HG02938 (cell line): Measurements from ENCODE around the gene ARMC2.

ENCODE experiments used
- ATAC-seq: cut with Tn5 transposase; IDR thresholded peaks from one replicate; pipeline ENCODE4 v1.9.1; 2021; ENCODE audit warnings: mild to moderate bottlenecking, moderate library complexity; ENCODE audit not compliant: unreplicated experiment

The ARMC2 gene

DNA sequence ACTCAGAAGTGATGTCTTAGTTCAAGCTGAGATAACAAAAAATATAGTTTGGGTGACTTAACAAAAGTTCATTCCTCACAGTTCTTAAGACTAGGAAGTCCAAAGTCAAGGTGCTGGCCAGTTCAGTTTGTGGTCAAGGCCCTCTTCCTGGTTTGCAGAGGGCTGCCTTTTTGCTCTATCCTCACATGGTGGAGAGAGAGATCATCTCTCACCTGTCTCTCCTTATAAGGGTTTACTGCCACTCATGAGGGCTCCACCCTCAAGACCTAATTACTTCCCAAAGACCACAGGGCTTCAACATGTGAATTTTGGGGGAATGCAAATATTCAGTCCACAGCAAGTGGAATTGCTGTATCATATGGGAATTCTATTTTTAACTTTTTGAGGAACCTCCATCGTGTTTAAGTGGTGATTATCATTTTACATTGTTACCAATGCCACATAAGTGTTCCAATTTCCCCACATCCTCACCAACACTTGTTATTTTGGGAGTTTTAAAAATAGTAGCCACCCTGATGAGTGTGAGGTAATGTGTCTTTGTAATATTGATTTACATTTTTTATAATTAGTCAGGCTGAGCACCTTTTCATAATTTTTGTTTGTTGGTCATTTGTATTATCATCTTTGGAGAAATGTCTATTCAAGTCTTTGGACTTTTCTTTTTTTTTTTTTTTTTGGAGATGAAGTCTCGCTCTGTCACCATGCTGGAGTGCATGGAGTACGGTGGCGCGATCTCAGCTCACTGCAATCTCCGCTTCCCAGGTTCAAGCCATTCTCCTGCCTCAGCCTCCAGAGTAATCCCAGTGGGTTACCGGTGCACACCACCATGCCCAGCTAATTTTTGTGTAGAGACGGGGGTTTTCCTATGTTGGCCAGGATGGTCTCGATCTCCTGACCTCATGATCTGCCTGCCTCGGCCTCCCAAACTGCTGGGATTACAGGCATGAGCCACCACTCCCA lies 134.2 kb downstream of the ARMC2 start:
- ATAC-seq, result no peak

DNA sequence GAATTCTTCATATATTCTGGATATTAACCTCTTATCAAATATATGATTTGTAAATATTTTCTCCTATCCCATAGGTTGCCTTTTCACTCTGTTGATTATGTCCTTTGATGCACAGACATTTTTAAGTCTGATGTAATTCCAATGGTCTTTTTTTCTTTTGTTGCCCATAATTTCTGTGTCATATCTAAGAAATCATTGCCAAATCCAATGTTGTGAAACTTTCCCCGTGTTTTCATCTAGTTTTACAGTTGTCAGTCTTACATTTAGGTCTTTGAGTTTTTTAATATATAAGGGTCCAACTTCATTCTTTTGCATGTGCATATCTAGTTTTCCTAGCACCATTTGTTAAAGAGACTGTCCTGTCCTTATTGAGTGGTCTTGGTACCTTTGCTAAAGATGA lies 134.9 kb downstream of the ARMC2 start:
- no peak for ATAC-seq

DNA sequence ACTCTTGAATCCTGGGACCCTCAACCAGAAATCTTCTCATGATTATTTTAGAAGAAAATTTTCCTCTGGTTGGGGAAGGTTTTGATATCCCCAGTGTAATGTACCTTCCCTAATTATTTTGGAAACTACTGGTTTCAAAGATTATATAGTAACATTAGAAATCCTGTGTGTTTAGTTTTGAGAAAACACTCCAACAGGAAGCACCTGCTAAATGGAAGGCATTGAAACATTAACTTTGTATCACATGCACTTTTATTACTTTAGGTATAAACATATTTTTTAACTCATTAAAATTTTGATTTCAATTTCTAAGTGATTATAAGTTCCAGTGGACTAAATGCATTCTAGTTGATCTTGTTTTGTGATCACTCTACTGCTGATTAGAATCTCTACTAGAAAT lies 137.1 kb downstream of the ARMC2 start:
- no peak for ATAC-seq

DNA sequence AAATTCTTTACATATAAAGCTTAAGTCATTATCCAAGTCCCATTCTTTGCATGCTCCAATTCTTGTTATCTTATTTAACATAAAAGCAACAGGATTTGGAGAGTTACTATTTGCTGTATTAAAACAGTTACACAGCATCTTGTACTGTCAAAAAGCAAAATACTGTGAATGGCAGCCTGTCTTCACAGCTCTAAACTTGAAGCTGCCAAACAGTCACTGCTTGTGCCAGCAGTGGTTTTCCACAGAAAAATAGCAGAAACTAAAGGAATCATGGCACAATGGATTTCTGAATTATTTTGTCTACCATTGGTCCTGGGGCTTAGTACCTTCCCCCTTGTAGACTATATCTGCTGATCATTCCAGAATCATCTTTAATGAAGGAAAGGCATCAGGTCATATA lies 138.9 kb downstream of the ARMC2 start:
- no peak for ATAC-seq

DNA sequence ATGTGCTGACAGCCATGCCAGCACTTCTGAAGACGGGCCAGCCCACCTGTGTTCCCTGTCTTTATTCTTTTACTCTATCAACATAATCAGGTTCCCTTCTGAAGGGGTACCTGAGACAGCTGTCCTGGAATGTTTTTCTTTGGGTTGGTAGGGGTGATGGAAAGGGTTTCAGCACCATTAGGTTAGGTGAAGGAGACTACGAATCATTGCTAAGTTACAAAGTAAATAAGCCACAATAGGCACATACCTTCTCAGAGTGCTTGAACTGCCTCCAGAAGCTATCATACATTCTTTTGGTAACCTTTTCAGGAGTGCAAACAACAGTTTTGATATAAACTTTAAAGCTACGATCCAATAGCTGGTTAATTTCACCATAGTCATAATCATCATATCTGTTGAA lies 140.1 kb downstream of the ARMC2 start:
- ATAC-seq, result no peak

DNA sequence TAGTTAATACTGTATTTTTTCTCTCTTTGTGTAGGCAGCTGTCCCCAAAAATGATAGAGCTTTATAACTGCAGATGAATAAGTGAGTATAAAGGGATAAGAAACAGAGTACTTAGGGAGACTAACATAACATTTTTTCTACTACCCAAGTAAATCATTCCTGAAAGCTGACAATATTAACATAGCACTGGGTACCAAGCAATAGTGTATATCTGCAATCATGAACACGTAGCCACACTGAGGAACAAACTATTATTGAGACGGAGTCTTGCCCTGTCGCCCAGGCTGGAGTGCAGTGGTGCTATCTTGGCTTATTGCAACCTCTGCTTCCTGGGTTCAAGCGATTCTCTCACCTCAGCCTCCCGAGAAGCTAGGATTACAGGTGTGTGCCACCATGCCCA lies 140.5 kb downstream of the ARMC2 start:
- ATAC-seq, result no peak

DNA sequence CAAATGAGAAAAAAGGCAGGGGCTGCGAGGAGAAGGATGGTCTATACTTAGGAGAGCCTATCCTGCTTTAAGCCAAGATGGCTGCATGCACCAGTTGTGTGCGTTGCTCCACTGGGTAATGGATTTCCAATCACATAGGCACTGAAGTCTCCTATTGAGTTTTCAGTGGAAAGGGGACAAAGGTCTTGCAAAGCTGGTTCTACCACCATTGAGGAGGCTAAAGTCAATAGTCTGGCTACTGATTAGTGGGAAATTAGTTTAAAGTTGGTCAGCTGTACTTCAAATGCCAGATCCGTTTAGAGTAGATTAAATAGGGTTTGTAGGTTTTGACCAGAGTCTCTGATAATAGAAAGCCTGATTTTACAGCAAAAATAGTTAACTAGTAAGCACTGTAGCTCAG lies 141.5 kb downstream of the ARMC2 start:
- ATAC-seq, result no peak

DNA sequence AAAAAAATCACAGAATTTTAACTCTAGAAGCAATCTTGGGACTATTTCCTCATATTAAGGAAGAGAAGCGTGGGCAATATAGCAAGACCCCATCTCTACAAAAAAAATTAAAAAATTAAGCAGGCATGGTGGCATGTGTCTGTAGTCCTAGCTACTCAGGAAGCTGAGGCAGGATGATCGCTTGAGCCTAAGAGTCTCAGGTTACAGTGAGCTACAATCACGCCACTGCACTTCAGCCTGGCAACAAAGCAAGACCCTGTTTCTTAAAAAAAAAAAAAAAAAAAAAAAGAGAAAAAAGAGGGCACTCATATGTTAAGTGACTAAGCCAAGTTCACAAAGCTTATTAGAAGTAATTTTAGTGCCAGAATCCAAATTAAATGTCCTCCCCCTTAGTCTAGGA lies 145.7 kb downstream of the ARMC2 start:
- no peak for ATAC-seq

DNA sequence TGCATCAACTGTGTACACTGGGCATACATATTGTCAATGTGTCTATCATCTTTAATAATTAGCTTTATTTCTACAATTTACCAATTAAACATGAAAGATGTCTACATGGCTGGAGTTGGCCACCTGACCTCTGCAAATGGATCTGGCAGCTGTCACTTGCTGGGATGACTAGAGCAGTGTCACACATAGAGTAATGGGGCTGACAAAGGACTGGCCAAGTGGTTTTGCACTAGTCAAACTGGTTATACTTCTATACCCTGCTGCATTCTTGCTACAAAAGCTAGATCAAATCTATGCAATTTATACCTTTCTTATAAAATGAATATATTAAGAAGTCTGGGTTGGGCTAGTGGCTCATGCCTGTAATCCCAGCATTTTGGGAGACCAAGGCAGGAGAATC lies 147.1 kb downstream of the ARMC2 start:
- ATAC-seq, result no peak

DNA sequence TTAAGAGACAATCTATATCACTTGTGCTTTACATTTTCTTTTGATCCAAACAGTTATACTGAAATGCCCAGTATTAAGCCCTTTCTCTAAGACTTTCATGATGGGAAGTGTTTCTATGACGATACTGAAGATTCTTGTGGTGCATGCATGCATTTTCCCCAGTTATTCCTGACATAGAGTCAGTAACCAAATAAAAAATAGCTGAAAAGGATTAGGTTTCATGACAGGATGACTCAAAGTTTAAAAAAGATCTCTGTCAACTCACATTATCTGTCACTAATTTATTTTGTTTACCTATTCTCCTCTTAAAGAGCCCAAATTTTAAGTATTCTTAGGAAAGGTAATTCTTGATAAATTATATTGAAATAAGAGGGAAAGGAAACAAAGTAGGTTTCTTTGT lies 148.0 kb downstream of the ARMC2 start:
- ATAC-seq, result no peak

DNA sequence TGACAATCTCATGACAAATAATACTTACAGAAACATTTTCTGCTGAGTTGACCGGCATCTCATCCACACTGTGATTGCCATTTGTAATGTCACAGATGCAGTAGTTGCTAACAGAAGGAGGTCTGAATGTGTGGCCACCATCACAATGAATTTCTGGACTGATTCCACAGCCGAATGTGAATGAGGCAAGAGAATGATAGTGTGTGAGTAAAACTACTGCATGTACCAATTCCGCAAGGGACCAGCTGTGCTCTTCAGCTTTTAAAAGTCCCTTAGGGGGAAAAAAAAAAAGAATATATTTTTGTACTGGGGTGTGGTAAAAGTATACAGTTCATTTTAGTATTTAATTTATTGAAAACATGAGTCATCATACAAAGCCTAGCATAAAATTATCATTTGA lies 150.3 kb downstream of the ARMC2 start:
- ATAC-seq, result no peak

DNA sequence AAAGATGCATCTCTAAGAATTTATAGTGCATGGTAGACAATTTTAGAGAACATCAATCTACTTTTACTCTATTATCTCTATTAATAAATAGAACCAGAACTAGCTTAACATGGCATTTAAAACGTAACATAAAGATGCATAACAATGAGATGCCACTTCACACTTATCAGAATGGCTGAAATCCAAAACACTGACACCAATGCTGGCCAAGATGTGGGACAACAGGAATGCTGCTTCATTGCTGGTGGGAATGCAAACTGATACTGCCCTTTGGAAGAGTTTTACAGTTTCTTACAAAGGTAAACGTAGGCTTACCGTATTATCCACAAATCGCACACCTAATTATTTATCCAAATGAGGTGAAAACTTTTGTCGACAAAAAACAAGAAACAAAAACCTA lies 151.2 kb downstream of the ARMC2 start:
- ATAC-seq, result no peak

DNA sequence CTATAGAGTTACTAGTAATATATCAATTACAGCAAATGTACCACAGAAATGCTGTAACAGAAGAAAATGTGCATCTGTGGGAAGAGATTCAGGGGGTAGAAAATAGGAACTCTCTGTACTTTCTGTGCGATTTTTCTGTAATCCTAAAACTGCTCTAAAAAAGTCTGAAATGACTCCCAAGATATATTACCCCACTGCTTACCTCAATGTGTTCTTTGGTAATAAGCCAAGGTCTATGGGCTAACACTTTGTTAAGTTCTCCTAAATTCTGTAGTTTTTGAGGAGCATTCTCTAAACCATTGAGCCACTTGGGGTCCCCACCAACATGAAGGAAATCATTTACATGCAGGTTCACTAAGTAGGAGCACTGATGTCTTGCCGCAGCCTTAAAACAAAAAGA lies 152.1 kb downstream of the ARMC2 start:
- ATAC-seq, result no peak

DNA sequence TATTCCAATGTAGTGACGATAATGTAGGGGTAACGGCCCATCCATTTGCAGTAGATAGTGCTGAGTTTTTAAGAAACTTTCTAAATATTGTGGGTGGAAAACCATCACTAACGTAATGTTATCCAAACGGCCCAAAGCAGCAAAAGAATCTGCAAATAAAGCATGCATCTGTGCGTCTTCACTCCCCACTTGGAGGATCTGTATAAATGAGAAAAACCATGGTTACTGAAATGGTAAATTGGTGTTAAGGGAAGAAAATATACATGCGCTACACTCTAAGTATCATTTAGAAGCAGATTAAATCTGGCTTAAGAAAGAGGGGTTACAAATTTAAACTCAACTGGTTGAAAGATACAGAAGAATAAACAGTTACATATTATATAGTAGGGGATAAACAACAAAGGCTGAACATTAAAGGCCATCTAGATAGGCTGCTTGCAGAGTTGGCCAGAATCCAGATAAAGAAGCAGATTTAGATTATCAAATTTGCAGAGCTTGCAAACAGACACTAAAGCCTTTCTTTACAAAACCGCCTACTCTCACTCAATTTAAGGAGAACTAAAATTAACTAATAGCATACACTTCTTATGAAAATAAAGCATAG lies 153.2 kb downstream of the ARMC2 start:
- no peak for ATAC-seq

DNA sequence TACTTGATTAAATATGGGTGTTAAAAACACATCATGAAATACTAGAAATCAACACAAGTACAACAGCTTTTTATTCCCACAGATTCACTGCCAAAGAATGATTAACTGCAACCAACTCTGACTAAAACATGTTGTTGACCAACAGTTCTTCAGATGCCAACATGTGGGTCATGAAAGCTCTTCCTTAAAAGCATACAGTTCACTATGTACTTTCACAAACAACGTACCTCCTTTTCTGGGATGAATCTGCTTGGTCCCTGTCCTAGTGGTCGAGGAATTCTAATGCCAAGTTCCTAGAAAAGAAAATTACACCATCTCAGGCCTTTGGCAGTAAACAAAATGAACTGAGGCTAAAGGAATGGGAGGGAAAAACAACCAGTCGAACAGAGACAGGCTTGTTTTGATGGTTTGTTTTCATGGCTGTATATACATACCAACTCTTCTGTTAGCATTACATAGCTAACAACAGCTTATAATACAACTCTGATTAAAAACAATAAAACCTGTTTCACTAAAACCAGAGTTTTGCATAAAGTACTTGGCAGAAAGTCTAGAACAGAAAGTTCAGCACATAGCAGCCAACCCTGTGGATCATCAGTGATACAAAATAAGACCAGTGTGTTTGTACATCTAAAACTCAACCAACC lies 154.0 kb downstream of the ARMC2 start:
- ATAC-seq, result no peak

DNA sequence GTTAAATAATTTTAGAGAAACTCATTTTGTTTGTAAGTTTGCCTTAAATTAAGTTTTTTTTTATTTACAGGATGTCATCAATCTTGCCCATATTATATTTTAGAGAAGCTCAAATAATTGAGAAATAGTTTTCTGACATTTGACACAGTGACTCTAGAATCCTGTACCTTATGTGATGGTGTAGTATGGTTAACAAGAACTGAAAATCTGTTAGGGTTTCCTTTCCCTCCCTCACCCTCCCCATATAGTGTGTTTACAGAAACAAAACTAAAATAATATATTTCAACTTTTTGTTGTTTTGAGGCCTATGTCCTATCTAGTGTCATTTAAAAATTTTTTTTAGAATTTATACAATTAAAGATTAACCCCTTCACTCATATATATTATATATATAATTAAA lies 154.7 kb downstream of the ARMC2 start:
- no peak for ATAC-seq

DNA sequence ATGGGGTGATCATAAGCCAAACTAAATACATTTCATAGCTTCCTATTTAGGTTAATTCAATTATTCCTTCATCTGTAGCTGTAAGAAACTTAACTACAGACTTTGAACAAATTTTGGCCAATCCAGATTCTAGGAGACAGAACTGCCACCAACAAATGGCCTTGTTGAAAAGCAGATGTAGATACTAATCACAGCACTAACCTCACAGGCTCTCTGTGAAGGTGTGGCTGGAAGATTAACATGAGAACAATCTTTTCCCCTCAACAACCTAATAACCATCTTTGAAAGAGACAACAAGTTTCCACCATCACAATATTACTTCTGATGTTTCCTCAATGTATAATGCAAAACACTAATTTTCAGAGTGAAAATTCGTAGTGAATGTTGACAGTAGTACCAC lies 158.6 kb downstream of the ARMC2 start:
- ATAC-seq, result no peak

DNA sequence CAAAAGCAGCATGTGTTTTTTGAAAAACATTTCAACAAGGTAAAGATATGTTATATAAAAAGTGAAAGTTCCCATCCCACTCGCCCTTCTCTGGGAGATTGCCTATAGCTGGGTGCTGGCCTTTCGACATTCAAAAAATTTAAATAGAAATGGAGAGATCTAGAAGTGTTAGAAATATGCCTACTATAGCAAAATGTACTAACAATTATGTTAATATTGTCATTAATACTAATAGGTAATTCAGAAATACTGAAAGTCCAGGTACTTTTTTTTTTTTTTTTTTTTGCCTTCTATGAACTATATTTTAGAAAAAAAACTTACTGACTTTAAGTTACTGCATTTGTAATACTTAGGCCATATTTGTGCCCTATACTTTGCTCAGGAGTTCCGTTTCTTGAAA lies 159.3 kb downstream of the ARMC2 start:
- ATAC-seq, result no peak

DNA sequence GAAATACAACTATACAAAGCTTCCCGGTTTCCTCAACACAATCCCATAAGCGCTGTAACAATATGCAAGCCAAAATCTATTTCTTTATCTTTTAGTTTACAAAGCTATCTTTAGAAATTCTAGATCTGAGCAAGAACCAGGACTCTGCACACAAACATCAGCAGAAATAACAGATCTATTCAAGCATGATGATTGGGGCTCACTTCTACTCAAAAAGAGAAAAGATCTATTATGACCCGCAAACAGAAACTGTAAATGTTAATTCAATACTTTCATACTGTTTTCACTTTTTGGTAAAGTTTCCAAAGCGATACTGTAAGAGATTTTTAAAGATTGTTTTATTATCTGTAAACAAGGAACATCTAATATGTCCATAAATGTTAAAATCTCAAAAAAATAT lies 159.8 kb downstream of the ARMC2 start:
- no peak for ATAC-seq

DNA sequence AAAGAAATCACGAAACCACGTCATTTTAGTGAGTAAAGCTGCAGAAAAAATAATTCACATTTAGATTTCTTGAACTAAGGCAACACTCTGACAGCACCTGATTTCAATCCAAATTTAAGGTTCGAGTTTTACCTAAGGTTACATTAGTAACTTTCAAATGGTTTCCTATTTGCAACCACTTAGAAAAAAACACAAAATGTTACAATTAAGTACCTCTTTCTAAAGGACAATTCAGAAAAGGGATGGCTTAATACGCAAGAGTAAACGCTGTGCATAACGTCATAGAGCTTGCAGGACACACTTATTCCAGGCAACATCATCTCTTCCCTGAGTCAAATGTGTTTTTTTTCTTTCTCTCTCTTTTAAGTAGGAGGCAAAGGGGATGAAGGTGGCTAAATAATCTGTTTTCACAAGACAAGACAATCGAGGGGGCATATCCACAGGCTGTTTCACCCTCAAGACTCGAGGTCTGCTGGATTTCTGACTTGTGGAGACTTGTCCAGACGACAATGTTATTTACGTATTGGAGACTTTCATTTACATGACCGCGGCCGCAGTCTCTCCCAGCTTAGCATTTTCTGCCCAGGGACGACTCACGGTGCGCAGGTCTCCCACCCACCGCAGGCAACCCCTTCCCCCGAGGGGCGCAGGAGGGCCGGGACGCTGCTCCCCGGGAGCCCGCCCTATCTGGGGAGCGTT lies 160.5 kb downstream of the ARMC2 start:
- peak; percentile 20 for ATAC-seq

DNA sequence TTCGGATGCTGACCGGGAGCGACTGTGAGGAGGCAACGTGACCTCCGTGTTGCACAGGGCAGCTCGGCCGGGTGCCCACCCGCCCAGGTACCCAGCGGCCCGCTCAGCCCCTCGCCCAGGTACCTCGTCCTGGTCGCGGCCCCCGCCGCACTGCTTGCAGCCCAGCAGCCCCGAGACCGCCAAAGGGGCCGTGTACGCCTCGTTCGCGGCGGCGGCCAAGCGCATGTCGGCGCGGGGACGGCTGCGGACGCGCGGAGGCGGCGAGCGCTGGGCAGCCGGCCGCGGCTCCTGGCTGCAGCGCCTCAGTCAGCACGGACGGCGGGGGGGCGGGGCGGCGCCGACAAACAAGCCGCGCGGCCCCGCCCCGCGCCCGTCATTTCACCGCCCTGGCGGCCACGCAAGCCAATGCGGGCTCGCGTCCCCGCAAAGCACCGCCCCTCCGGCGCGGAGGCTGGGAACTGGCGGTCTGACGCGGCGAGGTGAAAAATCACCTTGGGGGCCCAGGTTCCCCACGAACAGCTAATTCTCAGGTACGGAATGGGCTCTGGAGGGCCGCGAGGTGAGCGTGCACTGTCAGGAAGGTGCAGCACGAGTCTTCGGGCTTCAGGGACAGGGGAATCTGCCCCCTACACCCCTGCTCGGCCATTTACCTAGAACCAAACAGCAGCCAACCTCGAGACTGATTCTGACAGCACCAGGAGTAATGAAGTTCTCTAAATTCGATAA lies 161.2 kb downstream of the ARMC2 start:
- peak; percentile 67 for ATAC-seq
